ENCODE measurements around the gene KLHDC7A.

KLHDC7A gene

DNA sequence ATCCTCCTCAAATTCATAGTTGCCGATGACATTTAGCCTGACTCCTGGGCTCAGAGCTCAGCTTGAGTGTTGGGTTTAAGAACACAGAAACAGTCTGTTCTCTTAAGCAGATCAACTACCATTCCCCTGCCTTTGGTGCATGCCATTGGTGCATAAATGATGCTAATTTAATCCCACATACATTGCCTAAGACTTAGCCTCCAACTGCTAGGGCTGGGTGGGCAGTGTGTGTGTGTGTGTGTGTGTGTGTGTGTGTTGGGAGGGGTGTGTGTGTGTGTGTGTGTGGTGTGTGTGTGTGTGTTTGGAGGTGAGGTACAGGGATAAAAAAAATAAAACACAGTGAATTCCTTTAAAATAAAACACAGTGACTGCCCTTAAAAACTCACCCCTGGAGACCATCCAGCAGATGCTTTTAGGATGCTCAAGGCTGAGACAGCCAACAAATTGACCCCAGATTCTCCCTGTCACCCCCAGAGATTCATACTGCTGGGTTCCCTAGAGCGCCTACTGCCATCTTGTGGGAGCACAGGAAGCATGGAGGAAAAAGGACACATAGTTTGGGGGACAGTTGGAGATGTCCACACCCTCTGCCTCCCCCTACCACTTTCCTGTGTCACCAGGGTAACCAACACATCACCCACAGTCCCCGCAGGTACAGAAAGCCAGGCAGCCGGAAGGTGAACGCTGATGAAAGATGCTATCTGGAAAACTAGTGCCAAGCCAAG lies 30.6 kb downstream of the KLHDC7A start:
- no peak for DNase-seq

DNA sequence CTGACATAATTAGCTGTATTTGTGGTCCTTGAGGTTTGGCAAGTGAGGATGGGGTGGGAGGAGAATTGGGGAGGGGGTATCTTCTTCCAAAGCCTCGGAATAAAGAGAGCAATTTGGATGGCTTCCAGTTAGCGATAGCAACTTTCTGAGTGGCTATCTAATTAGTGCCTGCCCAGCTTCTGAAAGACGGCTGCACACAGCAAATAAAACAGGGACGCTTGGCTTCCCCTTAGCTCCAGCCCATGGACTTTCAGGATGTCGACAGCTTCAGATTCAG lies 31.1 kb downstream of the KLHDC7A start:
- no peak for DNase-seq

DNA sequence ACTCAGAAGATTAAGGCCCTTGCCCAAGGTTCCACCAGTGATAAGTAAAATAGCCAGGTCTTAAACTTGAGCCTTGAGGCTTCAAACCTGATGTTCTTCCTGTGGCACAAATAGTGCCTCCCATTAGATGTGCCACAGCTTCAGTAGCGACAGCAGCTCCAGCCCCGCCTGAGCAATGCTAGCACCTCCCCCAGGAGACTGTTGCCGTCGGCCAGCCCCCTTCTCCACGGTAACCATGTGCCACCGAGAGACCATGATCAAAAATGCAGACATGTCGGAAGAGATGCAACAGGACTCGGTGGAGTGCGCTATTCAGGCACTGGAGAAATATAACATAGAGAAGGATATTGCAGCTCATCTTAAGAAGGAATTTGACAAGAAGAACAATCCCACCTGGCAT lies 32.2 kb downstream of the KLHDC7A start:
- DNase-seq = no peak

DNA sequence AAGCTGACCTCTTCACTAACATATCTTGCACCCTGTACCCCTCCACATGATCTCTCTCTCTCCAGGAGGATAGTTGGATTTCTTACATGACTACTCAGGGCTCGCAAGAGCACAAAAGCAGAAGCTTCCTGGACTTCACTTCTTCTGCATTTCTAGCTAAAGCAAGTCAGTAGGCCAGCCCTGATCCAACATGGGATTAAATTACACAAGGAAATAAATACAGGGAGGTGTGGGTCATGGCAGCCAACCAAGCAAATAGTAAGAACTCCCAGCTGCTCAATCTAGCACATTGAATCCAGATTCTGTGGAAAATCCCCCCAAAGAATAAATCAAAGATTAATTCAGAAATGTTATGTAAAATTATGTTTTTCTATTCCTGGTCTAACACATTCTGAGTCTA lies 33.3 kb downstream of the KLHDC7A start:
- DNase-seq = no peak

DNA sequence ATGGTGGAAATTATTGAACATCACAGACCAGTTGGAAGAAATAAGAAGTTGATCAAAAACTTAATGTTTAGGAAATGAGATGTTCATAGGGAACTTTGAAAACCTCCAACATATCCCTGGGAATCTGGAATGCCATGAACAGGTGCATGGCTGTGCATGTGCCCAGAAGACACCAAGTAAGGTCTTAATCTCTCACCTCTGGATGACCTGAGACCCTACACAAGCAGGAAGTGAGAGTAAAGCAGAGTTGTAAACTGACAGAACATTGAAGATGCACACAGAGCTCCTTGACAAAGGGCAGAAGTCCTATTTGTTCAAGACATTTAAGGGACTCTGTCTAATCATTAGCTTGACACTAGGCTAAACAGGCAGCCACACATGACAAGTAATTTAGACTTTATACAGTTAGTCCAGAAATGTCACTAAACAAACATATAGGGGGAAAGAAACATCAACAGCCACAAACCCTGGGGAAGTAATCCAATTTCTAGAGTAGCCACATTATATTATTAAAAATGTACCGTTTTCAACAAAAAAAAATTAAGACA lies 34.5 kb downstream of the KLHDC7A start:
- DNase-seq = no peak

DNA sequence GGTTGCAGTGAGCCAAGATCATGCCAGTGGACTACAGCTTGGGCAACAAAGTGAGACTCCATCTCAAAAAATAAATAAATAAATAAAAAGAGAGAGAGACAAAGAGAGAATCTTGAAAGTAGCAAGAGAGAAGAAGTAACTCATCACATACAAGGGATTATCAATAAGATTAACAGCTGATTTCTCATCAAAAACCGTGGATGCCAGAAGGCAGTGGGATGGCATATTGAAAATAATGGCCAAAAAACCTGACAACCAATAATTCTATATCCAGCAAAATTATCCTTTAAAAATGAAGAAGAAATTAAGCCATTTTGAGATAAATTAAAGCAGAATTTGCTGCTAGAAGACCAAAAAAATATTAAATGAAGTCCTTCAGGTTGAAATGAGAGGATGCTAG lies 35.7 kb downstream of the KLHDC7A start:
- DNase-seq = no peak

DNA sequence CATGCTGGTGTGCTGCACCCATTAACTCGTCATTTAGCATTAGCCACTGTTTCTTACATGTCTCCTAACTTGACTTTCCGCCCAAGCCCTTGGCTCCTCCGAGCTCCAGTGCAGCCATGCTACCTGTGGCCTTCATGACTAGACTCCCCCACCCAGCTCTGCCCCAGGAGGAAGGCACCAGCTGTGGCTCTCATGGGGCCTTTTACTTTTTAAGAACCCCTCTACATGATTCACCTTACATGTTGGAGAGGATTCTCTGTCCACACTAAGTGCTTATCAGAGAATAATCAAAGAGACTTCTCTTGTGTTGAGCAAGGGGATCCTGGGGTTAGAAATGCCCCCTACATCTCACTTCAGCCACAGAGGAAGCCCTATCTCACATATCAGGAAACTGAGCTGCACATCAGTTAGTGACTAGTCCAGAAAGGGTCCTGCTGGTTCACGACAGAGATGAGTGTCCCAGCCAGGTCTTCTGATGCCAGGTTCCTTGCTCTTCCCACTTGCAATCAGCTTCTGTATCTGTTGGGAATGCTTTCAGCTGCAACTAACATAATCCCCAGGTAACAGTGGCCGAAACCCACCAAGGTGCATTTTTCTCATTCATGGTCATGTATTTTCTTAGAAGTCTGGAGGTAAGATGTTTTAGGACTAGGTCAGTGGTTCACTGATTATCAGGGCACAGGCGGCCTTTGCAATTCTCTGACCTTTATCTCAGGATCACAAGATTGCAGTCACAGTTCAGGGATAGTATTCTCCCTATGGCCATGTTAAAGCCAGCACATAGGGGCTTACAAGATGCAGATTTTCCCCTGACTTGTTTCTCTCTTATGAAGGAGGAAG lies 45.9 kb downstream of the KLHDC7A start:
- no peak for DNase-seq

DNA sequence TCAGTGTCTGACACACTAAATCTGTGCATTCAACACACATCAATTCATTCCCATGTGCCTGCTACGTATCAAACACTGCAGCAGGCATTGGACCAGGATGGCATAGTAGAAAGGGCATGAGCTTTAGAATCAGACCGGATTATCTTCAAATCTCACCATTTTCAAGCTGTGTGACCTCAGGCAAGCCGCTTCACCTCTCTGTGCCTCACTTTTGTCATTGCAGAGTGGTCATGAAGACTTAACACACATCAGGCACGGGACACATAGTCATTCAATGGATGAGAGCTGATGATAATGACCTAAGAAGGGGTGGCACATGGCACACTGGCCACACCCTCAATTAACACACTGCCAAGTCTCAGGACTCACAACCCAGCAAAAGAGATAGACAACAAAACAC lies 46.8 kb downstream of the KLHDC7A start:
- DNase-seq = no peak

DNA sequence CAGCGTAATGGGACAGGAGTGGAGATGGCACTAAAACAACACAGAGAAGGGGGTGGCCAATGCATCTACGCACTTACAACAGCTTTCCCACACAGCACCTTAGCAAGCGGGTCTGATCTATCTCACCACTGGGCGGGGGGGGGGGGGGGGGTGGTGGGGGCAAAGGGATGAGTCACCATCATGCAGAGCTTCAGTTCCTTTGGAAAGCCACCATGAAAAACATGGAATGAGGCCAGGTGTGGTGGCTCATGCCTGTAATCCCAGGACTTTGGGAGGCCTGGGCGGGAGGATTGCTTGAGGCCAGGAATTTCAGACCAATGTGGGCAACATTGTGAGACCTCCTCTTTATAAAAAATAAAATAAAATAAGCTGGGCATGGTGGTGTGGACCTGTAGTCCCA lies 47.2 kb downstream of the KLHDC7A start:
- DNase-seq = no peak

DNA sequence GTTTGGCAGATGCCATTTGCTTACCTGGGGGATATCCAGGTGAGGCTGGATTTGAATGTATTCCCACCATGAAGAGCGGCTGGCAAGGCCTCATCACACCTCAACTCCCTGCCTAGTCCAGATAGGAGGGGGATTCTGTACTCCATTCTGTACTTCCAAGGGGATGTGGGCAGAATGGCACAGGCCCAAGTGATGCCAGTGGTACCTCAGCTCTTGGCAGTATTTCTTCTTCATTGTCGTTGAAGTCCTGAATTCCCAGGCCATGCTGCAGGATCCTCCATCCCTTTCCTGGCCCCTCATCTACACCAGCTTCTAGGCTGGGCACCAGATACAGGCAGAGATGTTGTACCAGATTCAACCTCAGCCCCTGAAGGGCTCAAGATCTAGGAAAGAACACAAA lies 47.9 kb downstream of the KLHDC7A start:
- DNase-seq = no peak

DNA sequence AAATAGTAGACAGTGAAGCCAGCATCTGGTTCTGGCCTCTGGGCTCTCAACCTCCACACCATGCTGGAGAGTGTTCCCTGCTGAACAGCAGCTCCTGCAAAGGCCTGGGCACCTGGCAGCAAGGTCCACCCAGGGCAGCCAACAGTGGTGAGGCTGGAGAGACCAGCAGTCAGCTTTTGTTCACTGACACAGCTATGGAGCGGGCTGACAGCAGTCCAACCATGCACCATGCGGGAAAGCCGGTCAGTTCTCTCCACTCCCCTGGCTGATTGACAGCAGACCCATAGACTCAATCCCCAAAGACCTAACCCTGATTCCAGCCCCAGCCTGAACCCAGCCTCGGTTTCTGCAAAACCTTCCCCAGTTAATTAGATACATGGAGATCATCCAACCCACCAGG lies 49.0 kb downstream of the KLHDC7A start:
- no peak for DNase-seq

DNA sequence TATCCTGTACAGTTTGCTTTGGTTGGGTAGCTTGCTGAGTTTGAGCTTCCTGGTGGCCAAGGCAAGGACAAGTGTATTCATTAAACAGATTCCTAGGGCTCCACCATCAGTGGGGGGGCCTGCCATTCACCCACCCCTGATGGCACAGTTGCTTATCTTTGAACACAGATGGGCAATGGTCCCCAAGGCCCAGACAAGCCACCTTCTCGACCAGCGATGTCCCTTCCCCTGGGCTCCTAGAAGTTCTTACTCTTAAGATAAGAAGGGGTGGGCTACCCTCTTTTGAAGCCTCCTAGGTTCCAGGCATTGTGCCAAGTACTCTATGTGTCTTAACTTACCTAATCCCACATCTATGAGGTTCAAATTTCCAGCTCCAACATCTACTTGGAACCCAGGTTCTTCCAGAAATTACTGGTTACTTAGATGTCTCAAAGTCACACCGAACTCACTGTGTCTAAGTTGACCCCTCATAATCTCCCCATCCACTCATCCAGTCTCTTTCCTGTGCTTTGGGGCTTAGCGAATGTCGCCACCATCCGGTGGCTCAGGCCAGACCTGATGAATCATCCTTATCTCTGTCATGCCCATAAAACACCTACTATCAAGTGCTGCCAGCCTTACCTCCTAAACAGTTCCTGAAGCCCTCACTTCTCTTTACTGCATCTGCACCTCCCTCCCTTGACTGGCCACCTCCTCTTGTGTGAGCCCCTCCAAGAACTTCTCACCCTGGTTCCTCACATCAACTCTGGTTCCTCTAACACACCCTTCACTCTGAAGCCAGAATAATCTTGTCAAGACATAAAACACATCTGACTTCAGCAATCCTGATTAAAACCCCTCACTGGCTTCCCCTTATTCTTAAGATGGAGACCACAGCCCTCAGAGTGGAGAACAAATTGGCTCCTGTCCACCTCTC lies 50.1 kb downstream of the KLHDC7A start:
- DNase-seq = no peak

DNA sequence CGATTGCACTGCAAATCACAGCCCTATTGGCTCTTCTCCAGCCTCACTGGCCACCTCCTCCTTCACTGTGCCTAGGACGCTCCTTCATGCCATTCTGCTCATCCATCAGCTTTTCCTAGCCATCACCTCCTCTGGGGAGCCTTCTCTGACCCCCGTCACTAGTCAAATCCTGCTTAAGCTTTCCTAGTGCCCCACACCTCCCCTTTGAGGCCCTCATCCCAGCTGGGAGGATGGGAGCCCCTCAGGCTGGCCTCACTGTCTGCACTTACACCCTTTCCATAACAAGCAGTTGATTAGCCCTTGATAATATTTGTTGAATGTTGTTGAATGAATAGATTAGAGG lies 50.7 kb downstream of the KLHDC7A start:
- DNase-seq = no peak

DNA sequence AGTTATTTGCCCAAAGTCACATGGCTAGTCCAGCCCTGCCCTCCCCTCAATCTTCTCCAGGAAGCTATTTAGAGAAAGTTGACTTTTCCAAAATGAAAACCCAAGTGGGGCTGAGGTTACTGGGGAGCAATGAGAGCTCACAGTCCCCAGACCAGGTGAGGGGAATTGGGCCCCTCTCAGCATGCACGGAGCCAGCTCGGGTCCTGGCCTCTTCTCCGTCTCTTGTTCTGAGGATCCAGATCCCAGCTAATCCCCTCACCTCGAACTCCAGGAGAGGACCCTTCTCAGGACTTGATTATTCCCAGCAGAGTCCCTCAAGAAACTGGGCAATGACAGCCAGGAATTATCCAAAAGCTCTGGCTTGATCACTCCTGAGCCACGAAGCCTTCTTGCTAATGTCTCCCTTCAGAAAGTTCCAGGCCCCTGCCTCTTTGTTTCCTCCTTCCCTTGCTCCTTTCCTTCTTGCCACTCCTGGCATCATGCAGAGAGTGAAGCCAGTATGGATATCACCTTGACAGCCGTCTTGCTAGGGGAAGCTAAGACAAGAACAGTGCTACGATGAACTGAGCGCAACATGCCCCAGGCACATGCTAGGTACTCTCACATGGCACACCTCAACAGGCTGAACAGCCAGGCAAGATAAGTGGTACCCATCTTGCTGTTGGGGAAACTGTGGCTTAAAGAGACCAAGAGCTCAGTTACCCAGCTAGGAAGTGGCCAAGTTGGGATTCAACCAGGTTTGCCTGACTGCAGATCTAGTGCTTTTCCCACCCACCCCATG lies 51.9 kb downstream of the KLHDC7A start:
- DNase-seq = no peak

DNA sequence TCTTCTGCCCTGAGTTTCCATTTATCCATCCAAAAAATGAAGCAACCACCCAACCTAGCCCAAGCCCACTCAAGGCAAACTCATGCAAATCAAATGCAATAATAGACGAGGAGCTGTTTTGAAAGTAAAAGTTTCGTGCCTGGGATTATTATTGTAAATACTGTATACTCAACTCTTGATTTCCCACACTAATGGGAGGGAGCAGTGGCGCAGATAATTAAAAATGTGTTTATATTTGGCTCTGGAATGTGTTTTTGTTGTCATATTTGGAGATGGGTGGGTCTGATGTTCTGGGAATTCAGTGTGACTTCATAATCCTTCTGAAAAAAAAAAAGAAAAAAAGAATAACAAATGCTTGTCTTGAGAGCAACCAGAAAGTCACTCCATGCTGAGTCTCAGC lies 52.5 kb downstream of the KLHDC7A start:
- no peak for DNase-seq

DNA sequence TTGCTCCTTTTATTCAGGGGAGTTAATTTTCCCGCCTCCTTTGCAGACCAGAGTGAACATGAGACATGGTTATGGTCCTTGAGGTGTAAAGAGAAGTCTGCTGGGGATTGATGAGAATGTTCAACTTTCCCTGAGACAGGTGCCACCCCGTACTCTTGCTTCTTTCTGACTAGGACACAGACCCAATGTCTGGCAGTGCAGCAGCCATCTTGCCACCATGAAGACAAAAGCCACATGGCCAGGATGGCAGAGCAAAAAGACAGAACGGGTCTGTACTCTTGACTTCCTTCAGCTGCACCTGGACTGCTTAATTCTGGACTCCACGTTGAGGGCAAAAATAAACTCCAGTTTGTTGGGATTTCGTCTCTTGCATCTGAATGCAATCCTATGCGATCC lies 54.1 kb downstream of the KLHDC7A start:
- DNase-seq = no peak

All from NCI-H1694 treated with DMSO at 0.1 percent for 48 hours (cell line).